ENCODE data around the gene EYA2.

EYA2 gene

DNA sequence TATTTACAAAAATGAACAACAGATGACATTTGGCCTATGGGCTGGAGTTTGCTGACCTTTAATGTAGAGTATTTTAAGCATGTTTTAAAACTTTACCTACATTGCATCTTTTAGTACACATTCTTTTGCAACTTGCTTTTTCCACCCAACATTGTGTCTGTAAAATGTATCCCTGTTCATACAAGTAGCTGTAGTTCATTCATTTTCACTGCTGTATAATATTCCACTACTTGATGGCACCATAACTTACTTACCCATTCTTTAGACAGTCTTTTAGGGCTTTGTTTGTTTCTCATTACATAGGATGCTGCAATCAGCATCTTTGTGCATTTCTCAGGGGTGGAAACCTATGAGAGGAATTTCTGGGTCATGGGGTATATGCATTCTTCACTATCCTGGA is 115.1 kb downstream of the EYA2 start:
- FAIRE-seq, result no peak

GRCh38 chr20:47011984-47012383 is 117.3 kb downstream of the EYA2 start:
- FAIRE-seq, result no peak

DNA sequence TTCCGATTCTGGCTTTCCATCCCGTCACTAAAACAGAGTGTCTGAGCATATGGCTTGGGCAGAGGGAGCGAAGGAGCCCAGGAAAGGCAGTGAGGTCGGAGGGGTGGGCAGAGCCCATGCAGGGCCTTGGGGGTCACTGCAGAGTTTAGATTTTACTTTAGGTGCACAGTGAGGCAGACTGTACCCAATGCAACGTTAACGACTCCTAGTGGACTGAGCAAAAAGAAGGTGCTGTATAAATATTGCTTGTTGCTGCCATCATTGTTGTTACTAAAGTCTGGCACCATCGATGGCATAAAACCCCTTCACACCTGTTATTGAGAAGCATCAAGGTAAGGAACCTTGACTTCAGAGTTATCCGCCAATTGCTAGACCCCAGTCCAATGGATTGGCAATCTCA is 119.0 kb downstream of the EYA2 start:
- FAIRE-seq, result no peak

GRCh38 chr20:47016068-47016664 is 121.5 kb downstream of the EYA2 start:
- FAIRE-seq, result no peak

GRCh38 chr20:47018381-47018780 is 123.7 kb downstream of the EYA2 start:
- no peak for FAIRE-seq

GRCh38 chr20:47019121-47019824 is 124.6 kb downstream of the EYA2 start:
- FAIRE-seq, result peak; percentile 98

GRCh38 chr20:47020231-47020630 is 125.6 kb downstream of the EYA2 start:
- no peak for FAIRE-seq

DNA sequence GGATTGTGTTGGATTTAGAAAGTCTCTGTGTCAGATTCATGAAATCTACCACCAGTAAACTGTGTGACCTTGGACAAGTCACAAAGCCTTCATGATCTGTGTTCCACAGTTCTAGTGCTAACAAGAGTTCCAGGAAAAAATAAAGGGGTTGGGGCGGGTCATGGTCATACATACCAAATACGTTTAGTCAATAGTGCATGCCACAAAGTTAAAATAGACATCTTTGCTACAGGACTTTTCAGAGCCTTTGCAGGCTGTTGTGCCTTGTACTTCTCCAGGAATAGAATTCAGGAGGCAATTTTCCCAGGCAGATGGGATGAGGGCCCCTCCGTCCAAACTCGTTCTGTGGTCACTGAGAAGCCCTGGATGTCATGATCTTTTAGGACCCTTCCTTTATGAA is 127.2 kb downstream of the EYA2 start:
- FAIRE-seq, result no peak

DNA sequence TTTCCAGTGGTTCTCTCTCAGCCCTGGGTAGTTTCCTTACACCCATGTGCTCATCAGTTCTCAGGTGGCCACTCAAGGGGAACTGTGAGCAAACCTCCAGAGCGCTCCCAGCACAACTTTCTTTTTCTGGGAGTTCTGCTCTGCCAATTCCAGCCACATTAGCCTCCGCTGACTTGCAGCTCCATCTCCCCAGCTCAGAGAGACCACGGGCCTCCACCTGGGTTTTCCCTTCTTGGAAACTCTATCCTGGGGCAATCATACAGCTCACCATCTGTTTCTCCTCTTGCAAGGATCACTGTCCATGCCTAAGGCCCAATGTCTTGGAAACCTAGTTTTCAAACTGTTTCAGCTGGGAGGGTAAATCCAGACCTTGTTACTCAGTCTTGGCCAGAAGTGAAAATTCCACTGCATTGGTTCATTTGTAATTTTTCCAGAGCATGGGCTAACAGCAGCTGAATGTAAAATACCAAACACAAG is 129.9 kb downstream of the EYA2 start:
- FAIRE-seq, result no peak

GRCh38 chr20:47027042-47027441 is 132.4 kb downstream of the EYA2 start:
- FAIRE-seq, result no peak

DNA sequence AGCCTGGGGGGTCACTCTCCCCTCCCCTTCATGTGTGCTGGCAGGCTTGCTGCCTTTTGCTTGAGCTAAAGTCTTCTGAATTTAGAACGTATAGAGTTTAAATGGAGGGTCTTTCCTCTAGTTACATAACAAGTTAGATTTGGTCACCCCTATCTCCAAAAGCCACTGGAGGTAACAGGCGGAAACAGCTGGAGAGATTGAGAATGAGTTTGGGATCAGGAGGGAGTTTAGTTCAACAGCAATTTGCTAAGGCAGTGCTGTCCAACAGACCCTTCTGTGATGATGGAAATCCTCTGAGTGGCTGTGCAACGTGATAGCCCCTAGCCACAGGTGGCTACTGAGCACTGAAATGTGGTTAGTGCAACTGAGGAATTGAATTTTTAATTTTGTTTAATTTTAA is 132.8 kb downstream of the EYA2 start:
- FAIRE-seq, result no peak

DNA sequence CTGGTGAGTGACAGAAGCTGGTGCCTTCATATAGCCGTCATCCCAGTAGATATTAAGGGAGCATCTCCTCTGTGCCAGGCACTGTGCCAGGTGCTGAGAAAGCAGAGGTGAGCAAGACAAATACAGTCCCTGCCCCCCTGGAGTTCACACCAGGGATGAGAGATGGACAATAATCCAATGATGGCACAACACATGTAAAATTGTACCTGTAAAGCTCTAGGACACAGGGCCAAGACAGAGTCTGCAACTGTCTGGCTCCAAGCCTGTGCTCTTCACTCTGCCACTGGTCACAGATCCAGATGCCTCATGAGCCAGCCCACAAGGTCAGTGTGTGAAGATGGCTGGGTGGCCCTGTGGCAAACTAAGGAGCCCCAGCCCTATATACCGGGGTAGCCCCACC is 133.8 kb downstream of the EYA2 start:
- FAIRE-seq, result no peak

- FAIRE-seq, result no peak
Measured at GRCh38 chr20:47029845-47030244, 135.2 kb downstream of the EYA2 start.

GRCh38 chr20:47030271-47030810 is 135.7 kb downstream of the EYA2 start:
- FAIRE-seq, result no peak

DNA sequence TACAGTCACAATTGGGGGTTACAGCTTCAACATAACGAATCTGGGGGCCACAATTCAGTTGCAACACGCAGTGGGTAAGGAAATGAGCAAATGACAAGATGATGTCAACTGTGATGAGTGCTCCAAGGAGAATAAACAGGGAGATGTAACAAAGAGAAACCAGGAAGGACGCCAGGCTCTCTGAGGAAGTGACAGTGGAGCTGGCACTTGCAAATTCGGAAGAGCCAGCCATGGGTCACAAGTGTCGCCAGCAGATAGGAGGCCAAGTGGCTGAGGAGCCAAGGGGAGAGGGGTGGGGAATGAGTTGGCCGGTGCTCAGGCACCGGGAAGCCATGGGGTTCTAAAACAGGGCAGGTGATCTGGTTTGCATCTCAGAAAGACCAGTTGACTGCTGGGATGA is 136.4 kb downstream of the EYA2 start:
- FAIRE-seq, result no peak

DNA sequence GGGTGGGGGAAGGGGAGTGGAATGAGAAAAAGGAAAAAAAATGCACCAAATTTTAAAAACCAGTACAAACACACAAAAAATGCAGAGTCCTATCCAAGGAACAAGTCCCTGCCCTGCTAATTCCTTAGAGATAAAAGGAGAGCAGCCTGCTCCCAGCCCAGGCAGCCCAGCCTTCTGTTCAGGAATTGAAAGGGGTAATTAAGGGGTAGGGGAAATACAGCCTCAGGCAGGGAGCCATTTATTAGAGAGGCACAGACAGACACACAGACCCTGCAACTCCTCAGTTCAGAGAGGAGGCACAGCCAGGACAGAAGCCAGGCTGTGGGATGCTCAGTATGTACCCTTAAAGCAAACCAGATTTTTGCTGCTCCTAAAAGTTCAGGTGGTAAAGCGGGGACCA is 137.2 kb downstream of the EYA2 start:
- FAIRE-seq, result no peak

DNA sequence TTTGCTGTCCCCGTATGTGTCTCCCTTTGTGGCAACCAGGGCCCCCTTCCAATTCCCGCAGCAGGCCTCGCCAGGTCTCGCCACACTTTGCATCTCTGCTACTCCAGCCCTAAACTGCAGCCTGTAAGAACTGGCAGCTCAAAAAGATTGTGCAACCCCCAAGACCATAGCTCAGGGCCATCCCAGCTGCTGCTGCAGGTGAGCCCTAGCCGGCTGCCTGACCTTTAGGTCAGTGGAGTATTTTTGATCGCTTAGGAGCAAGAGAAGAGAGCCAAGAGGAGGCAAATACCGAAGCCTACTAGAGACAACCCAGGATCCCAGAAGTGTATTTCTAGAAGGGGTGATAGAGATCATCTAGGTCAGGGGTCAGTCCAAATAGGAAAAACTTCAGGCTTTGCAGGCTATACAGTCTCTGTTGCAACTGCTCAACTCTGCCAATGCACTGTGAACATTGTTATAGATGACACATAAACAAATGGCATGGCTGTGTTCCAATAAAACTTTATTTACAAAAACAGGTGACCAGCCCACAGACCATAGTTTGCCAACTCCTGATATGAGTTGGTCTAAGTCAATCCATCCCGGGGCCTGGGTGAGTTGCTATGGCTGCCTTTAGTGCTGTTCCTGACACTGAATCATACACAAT is 138.4 kb downstream of the EYA2 start:
- FAIRE-seq, result no peak

- no peak for FAIRE-seq
Measured at GRCh38 chr20:47033665-47034064, 139.0 kb downstream of the EYA2 start.

- no peak for FAIRE-seq
Measured at GRCh38 chr20:47035026-47035590, 140.5 kb downstream of the EYA2 start.

DNA sequence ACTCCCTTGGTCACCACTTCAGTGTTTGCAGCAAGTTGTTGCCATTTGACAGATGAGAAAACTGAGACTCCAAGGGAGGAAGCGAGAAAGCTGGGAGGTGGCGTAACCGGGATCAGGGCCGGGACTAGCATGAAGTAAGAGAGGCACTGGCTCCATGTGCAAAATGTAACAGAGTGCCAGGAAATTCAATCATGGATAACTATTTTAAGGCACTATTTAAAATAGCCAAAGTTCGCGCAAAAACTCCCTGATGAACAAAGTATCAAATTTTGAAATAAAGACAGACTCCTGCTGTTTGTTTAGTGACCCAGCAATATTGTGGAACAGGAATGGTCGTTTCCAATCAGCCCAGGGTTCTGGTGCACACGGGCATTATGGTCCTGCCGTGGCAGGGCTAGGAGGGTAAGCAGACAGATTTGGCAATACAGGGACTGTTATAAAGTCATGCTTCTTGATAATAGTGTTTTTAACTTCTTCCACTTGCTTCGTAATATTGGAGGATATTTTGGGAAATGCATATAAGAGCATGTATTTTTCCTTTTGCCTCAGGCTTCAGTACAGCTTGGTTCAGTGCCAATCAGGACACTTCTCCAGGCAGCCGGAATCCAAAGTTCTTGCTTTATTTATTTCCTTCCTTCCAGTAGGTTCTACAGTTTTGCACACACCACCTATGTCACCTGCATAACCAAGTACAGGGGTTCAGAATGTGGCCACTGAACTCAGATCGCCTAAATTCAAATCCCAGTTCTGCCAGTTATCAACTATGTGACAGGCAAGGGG is 141.6 kb downstream of the EYA2 start:
- FAIRE-seq, result no peak

DNA sequence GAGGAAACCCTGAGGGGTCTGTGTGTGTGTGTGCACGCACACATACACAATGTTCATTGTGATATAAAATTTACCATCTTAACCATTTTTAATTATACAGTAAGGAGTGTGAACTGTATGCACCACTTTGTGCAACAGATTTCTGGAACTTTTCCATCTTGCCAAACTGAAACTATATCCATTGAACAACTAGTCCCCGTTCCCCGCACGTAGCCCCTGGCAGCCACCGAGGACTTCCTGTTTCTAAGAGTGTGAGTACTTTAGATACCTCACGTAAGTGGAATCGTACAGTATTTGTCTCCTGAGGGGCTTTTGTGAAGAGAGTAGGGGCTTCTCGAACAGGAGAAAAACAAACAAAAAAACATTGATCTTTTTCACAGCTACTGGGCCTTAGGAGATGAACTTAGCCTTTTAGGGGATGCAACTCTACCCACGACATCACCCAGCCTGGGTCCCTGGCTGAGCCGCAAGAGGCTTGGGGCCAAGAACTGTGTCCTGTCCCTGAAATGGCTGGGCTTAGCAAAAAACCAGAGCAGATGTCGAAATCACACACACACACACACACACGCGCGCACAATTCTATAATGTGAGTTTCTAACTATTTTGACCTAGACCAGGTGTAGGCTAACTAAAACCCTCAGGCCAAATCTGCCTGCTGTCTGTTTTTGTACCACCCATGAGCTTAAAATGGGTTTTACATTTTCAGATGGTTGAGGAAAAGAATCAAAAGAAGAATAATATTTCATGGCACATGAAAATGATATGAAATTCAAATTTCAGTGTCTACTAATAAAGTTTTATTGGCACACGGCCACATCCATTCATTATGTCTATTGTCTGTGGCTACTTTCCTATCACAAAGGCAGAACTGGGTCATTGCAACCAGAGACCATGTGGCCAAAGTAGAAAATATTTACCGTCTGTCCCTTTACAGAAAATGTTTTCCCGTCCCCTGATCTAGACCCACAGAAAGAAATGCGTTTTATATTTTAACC is 144.2 kb downstream of the EYA2 start:
- no peak for FAIRE-seq
